K562 (cell line): Measurements from ENCODE around the gene RBFA. TPM values are rescaled to one million over a fixed set of nuclear protein-coding genes. Genes with fewer than 3 reads are reported as not detected.

Experiments
- ATF1 ChIP-seq, 2 experiments: fragments of 450-650 bp in 1 of 2; IDR thresholded peaks; 2 replicates each; pipeline ENCODE4 v1.6.1; 2016; ENCODE audit warnings: missing compliant biosample characterization in 1 of 2, missing genetic modification characterization in 1 of 2
- CREM ChIP-seq: IDR thresholded peaks from 2 replicates; pipeline ENCODE4 v1.6.1; 2014; ENCODE audit warnings: antibody characterized with exemption, low read depth
- FIP1L1 ChIP-seq: fragments of 200-400 bp; formaldehyde crosslinking; IDR thresholded peaks from 2 replicates; pipeline ENCODE4 v1.6.1; 2018; ENCODE audit warnings: mild to moderate bottlenecking, low read depth, low read length; ENCODE audit not compliant: poor library complexity, severe bottlenecking
- FOXJ3 ChIP-seq: sonication (generic); formaldehyde crosslinking; IDR thresholded peaks from 2 replicates; pipeline ENCODE4 v1.4.0; 2020; ENCODE audit warnings: mild to moderate bottlenecking, missing genetic modification reagents
- KDM1A ChIP-seq, 2 experiments: fragments of 450-650 bp; IDR thresholded peaks; 2 replicates each; pipeline ENCODE4 v1.6.1; 2016; ENCODE audit warnings: mild to moderate bottlenecking in 2 of 2
- NRF1 ChIP-seq, 2 experiments: fragments of 450-650 bp; IDR thresholded peaks in 1 of 2; conservative IDR thresholded peaks in 1 of 2; 2 replicates each; pipeline ENCODE4 v1.6.1; 2014; ENCODE audit warnings: mild to moderate bottlenecking in 2 of 2
- PKNOX1 ChIP-seq: fragments of 450-650 bp; IDR thresholded peaks from 2 replicates; pipeline ENCODE4 v1.6.1; 2016
- REST ChIP-seq, 2 experiments: fragments of 450-650 bp; formaldehyde crosslinking in 1 of 2; IDR thresholded peaks; 2 replicates each; pipeline versions ENCODE4 v1.4.0 to v1.6.1; 2014 to 2020; ENCODE audit warnings: mild to moderate bottlenecking in 2 of 2, borderline replicate concordance in 1 of 2, low read depth in 1 of 2
- RFX7 ChIP-seq: fragments of 250-450 bp; sonication (Bioruptor Pico); IDR thresholded peaks from 2 replicates; pipeline ENCODE4 v1.5.1; 2021; ENCODE audit warnings: mild to moderate bottlenecking
- SAFB ChIP-seq: fragments of 200-400 bp; formaldehyde crosslinking; IDR thresholded peaks from 2 replicates; pipeline ENCODE4 v1.6.1; 2017; ENCODE audit warnings: low read depth, low read length, borderline replicate concordance
- ZFX ChIP-seq: sonication (generic); formaldehyde crosslinking; IDR thresholded peaks from 2 replicates; pipeline ENCODE4 v1.8.0; 2022; ENCODE audit warnings: mild to moderate bottlenecking, missing genetic modification reagents, moderate library complexity
- ZHX1 ChIP-seq: fragments of 150-350 bp; conservative IDR thresholded peaks from 2 replicates; pipeline ENCODE4 v1.6.1; 2014; ENCODE audit warnings: low read length
- polyA plus RNA-seq, 8 experiments: library from polyadenylated mRNA; depleted of rRNA in 4 of 8; stranded (reverse) in 5 of 8; unstranded in 3 of 8; fragments of >200 nt; fragmentation: Nextera tagmentation in 2 of 8; fragmentation: Illumina TruSeq in 1 of 8; extraction: Ambion mirVana in 2 of 8; extraction: Trizol in 1 of 8; gene quantifications; 2 replicates each; pipeline versions ENCODE4 v1.2.1 to v1.2.3, GENCODE V29; 2011 to 2014; ENCODE audit warnings: inconsistent platforms in 1 of 8, missing spikeins in 1 of 8
- total RNA-seq, 7 experiments: library from RNA; depleted of rRNA in 6 of 7; stranded (reverse); fragments of >200 nt in 6 of 7; fragmentation: Illumina TruSeq in 2 of 7; extraction: Trizol in 2 of 7; gene quantifications; 2 replicates each; pipeline versions ENCODE4 v1.2.1 to v1.2.3, GENCODE V29; 2011 to 2021; ENCODE audit warnings: low replicate concordance in 1 of 7

RBFA gene
- total and polyA plus RNA-seq, 9 of the 15 experiments (the other 6 are each of a cell fraction or from before 2014, with no cell fraction given) = 3.4 to 41.9 (median 25.8) TPM

DNA sequence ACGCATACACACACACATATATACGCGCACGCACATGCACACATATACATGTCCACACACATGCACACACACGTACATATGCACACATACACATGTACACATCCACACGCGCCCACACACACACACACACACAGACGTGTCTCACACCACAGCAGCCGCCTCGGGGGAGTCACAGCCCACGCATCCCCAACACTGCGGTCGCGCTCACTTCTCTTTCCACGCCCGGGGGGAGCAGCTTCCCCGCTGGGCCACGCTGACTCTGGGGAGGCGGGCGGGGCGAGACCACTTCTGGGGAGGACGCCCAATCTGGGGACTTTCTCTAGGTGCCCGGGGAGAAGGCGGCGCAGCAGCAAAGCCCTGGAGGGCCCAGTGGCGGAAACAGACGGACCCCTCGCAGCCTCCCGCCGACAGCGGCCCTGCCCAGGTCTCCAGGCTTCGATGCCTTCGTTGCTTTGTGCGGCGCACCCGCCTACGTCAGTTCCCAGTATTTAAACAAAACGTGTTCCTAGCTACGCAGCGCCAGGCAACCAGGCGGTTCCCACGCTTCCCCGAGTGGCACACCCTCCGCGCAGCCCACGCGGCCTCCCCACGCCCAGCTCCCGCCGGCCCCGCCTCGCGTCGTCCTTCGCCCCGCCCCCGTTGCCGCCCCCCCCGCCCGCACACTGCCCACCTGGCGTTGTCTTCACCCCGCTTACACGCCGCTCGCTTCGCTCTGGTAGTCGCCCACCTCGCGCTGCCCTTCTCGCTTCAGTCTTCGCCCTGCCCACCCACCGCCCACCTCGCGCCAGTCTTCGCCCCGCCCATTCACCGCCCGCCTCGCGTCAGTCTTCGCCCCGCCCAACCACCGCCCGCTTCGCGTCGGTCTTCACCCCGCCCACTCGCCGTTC, 810 bp upstream of the RBFA start (continued):
- TF ChIP-seq REST (IDR thresholded peaks at IDR 0.05; ENCODE audit: borderline replicate concordance) (no peak), REST (CRISPR knock-in tag; IDR thresholded peaks at IDR 0.05; ENCODE audit: low read depth) (no peak), ATF1 (CRISPR knock-in tag; IDR thresholded peaks at IDR 0.05) (peak; percentile 9; the same call in 1 of the 2 replicates), ATF1 (tag; IDR thresholded peaks at IDR 0.05) (peak; percentile 67), PKNOX1 (peak; percentile 80), ZFX (CRISPR knock-in tag) (peak; percentile 38; the same call in 1 of the 2 replicates), RFX7 (no peak), SAFB (peak; percentile 76), ZHX1 (no peak), NRF1 (conservative IDR thresholded peaks at IDR 0.05 in 1 of 2, IDR thresholded peaks at IDR 0.05 in 1 of 2) (peak in 1 of 2 experiments; percentile 20; a peak in 2 of 4 replicates), KDM1A (IDR thresholded peaks at IDR 0.05) (peak in 1 of 2 experiments; percentile 95; a peak in 2 of 4 replicates), FOXJ3 (CRISPR knock-in tag) (no peak), CREM (peak; percentile 74; the same call in 1 of the 2 replicates), FIP1L1 (no peak)
